Mucosa of stomach (tissue), 1 donor: ENCODE results near the gene IER2.

ENCODE experiments used
- H3K27me3 ChIP-seq: one replicate; pipeline ENCODE4 v1.7.0; 2013; ENCODE audit warnings: mild to moderate bottlenecking, low read length; ENCODE audit not compliant: control insufficient read depth, insufficient read depth
- H3K36me3 ChIP-seq: one replicate; pipeline ENCODE4 v1.7.0; 2013; ENCODE audit warnings: low read length; ENCODE audit not compliant: control insufficient read depth, insufficient read depth
- H3K4me1 ChIP-seq: one replicate; pipeline ENCODE4 v1.7.0; 2013; ENCODE audit warnings: mild to moderate bottlenecking, low read length; ENCODE audit not compliant: control insufficient read depth, insufficient read depth
- H3K4me3 ChIP-seq: one replicate; pipeline ENCODE4 v1.7.0; 2013; ENCODE audit warnings: low read length
- H3K9ac ChIP-seq: one replicate; pipeline ENCODE4 v1.7.0; 2013; ENCODE audit warnings: mild to moderate bottlenecking, low read length, moderate library complexity
- H3K9me3 ChIP-seq: one replicate; pipeline ENCODE4 v1.7.0; 2013; ENCODE audit warnings: mild to moderate bottlenecking, low read length, moderate library complexity; ENCODE audit not compliant: control insufficient read depth
- donor health status: Pancreatic carcinoma.

The IER2 gene

DNA sequence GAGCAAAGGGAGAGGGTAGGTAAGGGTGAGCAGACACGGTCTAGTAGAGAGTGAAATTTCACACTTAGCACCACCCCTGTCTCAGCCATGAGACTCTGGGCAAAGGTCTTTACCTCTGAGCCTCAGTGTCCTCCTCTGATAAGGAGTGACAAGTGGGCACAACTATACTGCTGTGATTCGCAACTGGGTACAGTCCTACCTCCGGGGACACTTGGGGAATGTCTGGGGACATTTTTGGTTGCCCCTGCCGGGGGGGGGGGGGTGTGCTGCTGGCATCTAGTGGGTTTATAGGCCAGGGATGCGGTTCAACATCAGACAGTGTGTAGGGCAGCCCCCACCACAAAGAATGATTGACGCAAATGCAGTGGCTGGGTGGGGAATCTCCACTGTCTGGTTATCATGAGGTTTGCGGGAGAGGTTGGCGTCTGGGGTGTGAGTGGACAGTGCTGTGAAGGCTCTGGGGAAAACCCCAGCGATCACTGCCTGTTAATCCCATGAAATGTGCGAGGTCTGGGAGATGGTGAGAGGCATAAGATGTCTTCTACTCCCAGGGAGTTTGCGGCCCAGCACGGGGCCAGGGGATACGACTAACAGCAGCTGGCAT lies 27.8 kb upstream of the IER2 start:
- no peaks in the 10 kb centered on the region for H3K9me3 ChIP-seq
- H3K9ac ChIP-seq = no peak overlapping the region

DNA sequence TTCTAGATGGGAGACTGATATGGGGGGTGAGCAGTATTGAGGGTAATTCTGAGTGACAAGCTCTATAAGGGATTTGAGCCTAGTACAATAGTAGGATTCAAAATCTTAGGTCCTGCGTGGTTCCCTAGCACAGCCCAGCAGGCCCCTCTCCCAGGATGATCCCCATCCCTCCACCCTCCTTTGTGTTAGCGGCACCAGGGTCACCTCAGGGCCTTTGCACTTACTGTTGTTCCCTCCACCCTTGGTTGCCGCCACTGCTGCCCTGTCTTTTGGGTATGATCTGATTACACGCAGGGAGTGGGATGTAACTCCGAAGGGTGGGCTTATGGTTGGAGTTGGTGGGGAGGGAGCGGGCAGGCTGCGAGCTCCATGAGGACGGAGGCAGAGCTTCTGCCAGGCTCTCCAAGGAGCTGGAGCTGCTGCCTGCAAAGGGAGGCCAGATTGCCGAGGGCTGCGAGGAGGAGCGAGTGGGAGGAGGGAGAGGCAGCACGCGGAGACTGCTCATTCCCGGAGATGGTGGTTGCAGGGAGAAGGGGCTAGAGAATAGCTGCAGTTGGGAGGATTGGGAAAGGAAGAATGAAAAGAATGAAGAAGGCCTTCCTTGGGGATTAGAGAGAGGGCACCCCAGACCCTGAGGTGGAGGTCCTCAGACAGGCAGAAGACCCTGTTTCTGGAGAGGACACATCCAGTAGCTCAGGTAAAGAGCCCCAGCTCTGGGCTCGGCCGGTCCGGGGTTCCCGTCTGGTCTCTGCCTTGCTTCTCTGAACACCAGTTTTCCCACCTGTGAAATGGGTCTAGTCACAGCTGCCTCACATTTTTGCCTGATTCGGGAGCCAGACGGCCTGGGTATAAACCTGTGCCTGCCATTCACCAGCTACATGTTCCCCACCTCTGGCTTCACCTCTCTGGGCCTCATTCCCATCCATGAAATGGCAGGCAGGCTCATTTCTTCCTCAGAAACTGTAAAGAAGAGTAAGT lies 26.9 kb upstream of the IER2 start:
- H3K9me3 ChIP-seq = no peaks in the 10 kb centered on the region
- H3K9ac ChIP-seq = no peak overlapping the region
- H3K4me1 ChIP-seq = peaks cover 17% of the 10 kb centered on the region
- no peaks in the 10 kb centered on the region for H3K27me3 ChIP-seq
- H3K36me3 ChIP-seq = no peaks in the 10 kb centered on the region
- H3K4me3 ChIP-seq = no peak overlapping the region

More for the DNA sequence above, 27.8 kb upstream of the IER2 start:
- H3K4me1 ChIP-seq = peaks cover 15% of the 10 kb centered on the region
- H3K27me3 ChIP-seq = no peaks in the 10 kb centered on the region
- no peaks in the 10 kb centered on the region for H3K36me3 ChIP-seq
- H3K4me3 ChIP-seq = no peak overlapping the region

DNA sequence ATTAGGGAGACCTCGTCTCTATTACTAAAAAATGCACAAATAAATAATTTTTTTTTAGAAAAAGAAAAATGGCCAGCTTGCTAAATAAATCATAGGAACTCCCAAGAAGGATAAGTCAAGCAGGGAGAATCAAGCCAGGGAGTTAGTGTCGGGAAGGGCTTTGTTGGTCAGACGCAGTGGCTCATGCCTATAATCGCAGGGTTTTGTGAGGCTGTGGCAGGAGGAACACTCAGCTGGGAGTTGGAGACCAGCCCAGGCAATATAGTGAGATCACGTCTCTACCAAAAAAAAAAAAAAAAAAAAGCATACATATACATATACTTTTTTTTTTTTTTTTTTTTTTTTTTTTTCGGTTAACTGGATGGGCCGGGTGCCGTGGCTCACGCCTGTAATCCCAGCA lies 23.2 kb upstream of the IER2 start:
- H3K4me1 ChIP-seq = peaks cover 7% of the 10 kb centered on the region
- H3K4me3 ChIP-seq = no peak overlapping the region
- no peaks in the 10 kb centered on the region for H3K9me3 ChIP-seq
- H3K36me3 ChIP-seq = no peaks in the 10 kb centered on the region
- H3K27me3 ChIP-seq = no peaks in the 10 kb centered on the region
- H3K9ac ChIP-seq = no peak overlapping the region

DNA sequence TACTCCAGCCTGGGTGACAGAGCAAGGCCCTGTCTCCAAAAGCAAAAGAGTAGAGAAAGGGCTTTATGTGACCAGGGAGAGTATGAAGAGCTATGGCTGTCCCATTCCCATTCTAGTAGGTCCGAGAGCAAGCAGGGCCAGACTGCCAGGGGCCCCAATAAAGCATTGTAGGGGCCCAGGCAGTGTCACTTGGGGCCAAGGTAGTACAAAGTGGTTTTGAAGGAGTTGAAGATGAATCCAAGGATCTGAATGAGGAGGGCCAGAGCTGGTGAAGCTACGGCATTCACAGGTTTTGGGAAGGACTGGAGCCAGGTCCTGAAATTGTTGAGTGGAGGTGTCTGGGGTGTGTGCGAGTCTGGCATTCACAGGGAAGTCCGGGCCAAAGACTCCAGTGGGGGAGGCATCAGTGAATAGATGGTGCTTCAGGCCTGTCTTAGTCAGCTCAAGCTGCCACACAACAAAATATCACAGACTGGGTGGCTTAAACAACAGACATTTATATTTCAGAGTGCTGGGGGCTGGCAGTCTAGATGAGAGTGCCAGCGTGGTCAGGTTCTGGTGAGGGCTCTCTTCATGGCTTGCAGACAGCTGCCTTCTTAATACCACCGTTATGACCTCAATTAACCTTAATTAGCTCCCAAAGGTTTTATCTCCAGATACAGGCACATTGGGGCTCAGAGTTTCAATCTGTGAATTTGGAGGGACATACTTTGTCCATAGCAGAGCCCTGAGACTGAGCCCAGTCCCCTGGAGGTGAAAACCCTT lies 22.2 kb upstream of the IER2 start:
- no peak overlapping the region for H3K9ac ChIP-seq
- no peaks in the 10 kb centered on the region for H3K9me3 ChIP-seq
- peaks cover 7% of the 10 kb centered on the region for H3K4me1 ChIP-seq
- H3K36me3 ChIP-seq = no peaks in the 10 kb centered on the region
- no peaks in the 10 kb centered on the region for H3K27me3 ChIP-seq
- H3K4me3 ChIP-seq = no peak overlapping the region

DNA sequence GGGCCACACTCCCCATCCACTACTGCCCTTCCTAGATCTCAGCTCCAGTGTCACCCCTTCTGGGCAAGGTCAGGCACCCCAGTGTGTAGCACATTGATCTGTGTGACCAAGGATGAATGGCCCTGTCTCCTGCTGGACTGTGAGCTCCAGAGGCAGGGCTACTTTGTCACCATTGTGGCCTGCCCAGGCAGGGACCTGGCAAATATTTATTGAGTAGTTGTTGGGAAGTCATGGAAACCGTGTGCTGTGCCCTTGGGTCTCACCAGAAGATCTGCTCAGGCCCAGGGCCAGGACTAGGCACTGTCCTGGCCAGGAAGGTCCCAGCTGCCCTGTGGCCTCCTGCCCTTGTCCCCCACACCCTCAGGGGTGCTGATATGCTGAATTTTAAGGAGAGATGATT lies 21.6 kb upstream of the IER2 start:
- Histone ChIP-seq H3K9ac (no peak overlapping the region), H3K4me3 (no peak overlapping the region), H3K4me1 (peaks cover 7% of the 10 kb centered on the region), H3K9me3 (no peaks in the 10 kb centered on the region), H3K27me3 (no peaks in the 10 kb centered on the region), H3K36me3 (no peaks in the 10 kb centered on the region)

DNA sequence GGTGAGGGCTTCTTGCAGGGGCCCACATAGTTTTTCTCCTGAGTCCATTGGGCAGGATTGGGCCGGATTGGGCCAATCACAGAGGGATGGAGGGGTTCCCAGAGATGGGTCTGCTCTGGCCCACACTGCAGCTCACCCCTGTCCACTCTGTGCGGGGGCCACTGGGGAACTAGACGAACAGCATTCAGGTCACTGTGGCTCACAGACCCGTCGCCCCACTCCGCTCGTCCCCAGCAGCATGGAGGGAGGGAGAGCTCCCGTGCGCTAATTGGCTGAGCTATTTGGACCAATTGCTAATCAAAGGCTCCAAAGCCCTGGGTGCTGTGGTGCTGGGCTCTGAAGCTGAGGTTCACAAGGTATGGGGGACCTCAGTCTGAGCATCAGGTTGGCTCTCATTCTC lies 20.8 kb upstream of the IER2 start:
- Histone ChIP-seq H3K36me3 (no peaks in the 10 kb centered on the region), H3K27me3 (no peaks in the 10 kb centered on the region), H3K4me1 (peaks cover 7% of the 10 kb centered on the region), H3K9ac (no peak overlapping the region), H3K9me3 (no peaks in the 10 kb centered on the region), H3K4me3 (no peak overlapping the region)

DNA sequence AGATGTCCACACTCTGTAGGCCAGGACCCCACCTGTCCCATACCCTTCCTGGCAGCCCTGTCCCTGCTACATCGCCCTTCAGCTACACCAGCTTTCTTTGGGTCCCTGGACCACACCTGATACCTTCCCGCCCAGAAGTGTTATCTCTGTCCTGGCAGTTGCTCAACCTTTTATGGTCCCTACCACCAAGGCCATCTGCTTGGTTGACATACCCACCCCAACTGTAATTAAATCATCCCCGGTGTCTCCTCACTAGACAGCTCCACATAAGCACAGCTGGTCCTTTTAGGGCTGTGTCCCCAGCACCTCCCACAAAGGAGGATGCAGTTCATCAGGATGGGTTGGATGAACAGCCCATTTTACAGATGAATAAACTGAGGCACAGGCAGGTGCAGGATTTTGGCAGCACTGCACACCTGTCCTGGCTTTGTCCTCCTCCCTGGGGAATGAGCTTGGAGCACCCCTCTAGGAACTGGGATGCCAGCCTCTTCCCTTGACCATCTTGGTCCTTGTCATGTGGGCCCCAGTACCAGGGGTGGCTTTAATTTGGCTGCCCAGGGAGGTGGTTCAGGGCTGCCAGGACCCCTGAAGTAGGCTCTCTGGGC lies 19.2 kb upstream of the IER2 start:
- H3K36me3 ChIP-seq = no peaks in the 10 kb centered on the region
- peaks cover 7% of the 10 kb centered on the region for H3K4me1 ChIP-seq
- no peaks in the 10 kb centered on the region for H3K9me3 ChIP-seq
- no peaks in the 10 kb centered on the region for H3K27me3 ChIP-seq
- no peak overlapping the region for H3K4me3 ChIP-seq
- no peak overlapping the region for H3K9ac ChIP-seq

DNA sequence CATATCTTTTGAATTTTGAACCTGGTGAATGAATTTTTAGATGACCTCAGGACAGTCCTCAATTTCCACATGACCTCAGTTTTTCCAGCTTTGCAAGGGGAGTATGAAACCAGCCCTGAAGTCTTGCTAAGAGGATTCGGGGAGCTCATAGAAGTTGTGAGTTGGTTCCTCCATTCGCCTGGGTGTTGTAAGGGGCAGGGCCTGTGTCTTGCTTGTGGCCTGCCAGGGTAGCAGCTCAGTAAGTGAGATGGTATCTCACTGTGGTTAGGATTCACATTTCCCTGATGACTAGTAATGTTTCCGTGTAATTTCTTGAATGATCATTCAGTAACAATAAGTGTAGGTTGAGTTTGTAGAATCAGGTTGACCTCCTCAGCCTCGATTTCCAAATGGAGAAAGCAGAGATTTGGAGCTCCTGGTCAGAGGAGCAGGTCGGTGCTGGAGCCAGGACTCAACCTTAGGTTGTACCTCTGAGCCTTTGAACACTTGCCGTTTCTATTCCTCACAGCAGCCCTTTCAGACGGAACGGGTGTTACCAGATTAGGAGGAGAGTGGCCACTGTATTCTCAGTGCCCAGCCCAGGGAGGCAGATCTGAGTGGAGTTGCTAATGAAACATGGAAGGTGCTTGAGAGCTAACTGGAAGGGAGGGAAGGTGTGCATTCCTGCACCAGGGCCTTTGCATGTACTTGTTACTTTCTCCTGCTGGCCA lies 17.6 kb upstream of the IER2 start:
- Histone ChIP-seq H3K4me3 (no peak overlapping the region), H3K9ac (no peak overlapping the region), H3K4me1 (peaks cover 7% of the 10 kb centered on the region), H3K27me3 (no peaks in the 10 kb centered on the region), H3K9me3 (no peaks in the 10 kb centered on the region), H3K36me3 (no peaks in the 10 kb centered on the region)

DNA sequence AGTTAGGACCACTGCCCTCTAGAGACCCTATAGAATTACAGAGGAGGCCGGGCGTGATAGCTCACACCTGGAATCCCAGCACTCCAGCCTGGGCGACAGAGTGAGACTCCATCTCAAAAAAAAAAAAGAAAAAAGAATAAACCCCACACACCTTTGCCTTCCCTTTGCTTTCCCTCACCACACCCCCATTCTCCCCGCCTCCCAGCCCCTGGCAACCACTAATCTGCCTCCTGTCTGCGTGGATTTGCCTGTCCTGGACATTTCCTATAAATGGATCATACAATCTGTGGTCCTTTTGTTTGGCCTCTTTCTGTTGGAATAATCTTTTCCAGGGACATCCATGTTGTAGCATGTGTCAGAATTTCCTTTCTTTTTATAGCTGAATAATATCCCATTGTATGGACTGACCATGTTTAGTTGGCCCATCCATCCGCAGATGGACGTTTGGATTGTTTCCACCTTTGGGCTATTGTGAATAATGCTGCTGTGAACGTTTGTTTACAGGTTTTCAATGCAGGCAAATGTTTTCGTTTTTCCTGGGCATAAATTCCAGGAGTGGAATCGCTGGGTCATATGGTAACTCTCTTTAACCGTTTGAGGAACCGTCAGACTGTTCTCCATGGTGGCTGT lies 16.9 kb upstream of the IER2 start:
- H3K4me3 ChIP-seq = no peak overlapping the region
- H3K4me1 ChIP-seq = peaks cover 5% of the 10 kb centered on the region
- no peak overlapping the region for H3K9ac ChIP-seq
- no peaks in the 10 kb centered on the region for H3K9me3 ChIP-seq
- H3K27me3 ChIP-seq = no peaks in the 10 kb centered on the region
- H3K36me3 ChIP-seq = no peaks in the 10 kb centered on the region

DNA sequence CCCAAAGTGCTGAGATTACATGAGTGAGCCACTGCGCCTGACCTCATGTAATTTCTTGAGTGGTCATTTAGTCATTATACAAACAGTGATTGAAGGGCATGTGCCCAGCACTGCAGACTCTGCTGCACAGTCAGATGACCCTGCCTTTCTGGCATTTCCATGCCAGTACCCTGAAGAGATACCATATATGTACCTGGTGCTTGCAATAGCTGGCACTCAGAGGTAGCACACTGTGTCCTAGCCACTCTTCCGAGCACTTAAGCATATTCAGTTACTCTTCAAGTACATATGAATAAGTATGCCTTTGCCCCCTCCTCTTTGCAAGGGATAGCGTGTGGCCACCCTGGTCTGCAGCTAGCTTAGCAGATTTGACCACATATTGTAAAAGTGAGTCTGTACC lies 15.6 kb upstream of the IER2 start:
- no peak overlapping the region for H3K9ac ChIP-seq
- H3K4me1 ChIP-seq = no peaks in the 10 kb centered on the region
- H3K27me3 ChIP-seq = no peaks in the 10 kb centered on the region
- H3K9me3 ChIP-seq = no peaks in the 10 kb centered on the region
- H3K36me3 ChIP-seq = no peaks in the 10 kb centered on the region
- no peak overlapping the region for H3K4me3 ChIP-seq
